NCI-H2196 (cell line): ENCODE results near the gene FRMD4A.

Source experiments
- DNase-seq: peaks from one replicate; lab custom pipeline; 2025; ENCODE audit not compliant: unreplicated experiment; lab: John Stamatoyannopoulos, UW

FRMD4A gene

DNA sequence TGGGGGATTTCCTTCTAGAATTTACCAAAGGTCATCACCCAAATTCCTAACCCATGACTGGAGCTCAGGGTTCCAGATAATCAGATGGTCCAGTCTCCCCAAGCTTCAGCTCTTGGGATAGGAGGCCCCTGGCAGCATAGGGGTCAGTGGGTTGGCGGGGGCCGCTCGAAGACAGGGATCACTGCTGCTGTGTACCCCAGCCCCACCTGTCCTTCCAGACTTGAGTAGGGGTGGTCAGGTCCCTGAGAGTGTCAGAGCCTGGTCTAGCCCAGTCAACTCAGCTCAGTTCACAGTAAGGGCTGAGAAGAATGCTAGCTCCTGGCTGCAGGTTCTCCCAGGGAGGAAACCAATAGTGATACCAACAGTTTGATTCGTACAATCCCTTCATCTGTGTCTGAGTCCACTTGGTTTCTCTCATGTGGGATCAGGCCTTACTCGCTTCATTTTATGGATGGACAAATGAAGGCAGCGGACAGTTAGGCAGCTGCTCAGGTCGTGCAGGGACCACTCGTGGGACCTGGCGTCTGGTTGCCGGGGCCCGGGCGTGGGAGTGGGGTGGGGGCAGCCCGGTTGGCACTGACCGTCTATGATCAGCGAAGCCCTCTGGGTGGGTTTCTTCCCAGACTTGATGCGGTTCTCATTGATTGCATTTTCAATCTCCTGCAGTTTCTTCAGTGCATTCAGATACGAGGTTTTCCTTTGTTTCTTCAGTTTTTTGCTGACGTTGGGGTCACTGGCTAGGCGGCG is 665.0 kb downstream of the FRMD4A start:
- no peak for DNase-seq

DNA sequence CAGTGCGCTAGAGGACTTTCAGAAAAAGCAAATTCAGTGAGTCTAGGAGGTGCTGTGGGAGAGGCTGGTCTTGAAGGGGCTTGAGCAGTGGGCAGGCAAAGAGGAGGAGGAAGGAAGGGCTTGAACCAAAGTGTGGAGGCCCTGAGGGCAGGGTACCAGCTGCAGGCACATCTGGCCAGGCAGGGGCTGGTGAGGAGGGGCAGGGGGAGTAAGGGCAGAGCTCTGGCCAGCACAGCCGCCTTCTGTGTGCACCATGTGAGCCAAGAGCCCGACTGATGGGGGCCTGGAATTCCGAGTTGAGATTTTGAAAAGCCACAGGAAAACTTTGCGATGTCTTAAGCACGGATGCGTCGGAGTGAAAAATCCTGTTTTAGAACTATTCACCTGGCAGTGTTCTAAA is 669.5 kb downstream of the FRMD4A start:
- no peak for DNase-seq

DNA sequence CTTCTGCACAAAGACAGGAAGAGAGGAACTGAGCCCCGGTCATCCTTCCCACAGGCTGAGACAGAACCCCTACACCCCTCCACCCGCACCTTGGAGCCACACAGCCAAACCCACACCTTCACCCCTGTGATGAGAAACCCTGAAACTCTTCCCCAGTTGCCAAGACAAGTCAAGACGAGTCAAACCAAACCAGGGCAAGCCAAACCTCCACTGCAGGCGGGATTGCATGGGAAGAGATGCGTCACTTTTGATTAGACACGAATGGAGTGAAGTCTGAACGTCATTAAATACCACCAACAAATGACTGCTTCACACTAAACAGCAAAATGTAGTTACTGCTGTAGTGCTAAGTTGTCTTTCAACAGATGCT is 670.2 kb downstream of the FRMD4A start:
- DNase-seq = no peak

DNA sequence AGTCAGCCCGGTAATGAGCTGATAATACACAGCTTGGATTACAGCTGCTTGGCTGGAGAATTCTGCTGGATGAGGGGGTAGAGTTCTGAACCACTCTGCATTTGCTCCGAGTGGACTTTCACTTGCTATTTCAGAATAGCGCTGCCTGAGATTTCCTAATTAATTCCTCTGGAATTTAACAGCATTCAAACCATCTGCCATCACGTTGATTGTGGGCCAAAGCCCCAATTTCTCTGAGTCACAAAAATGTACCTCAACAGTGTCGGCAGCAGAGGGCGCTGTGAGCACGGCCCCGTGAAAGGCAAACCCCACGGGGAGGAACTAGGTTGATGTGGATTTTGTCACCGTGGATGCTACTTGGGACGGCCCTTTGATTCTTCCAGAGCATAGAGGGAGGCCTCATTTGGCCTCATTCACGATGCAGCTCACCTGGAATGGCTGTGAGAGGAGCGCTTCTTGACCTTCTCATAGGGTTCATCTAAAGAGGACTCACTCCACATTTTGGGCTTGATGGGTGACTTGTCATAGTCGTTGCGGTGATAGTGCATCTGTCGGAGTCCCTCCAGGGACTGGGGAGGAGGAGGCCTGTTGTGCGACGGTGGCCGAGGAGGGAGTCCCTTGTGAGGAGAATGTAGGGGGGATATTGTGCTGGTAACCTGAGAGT is 670.7 kb downstream of the FRMD4A start:
- peak; percentile 1 for DNase-seq

DNA sequence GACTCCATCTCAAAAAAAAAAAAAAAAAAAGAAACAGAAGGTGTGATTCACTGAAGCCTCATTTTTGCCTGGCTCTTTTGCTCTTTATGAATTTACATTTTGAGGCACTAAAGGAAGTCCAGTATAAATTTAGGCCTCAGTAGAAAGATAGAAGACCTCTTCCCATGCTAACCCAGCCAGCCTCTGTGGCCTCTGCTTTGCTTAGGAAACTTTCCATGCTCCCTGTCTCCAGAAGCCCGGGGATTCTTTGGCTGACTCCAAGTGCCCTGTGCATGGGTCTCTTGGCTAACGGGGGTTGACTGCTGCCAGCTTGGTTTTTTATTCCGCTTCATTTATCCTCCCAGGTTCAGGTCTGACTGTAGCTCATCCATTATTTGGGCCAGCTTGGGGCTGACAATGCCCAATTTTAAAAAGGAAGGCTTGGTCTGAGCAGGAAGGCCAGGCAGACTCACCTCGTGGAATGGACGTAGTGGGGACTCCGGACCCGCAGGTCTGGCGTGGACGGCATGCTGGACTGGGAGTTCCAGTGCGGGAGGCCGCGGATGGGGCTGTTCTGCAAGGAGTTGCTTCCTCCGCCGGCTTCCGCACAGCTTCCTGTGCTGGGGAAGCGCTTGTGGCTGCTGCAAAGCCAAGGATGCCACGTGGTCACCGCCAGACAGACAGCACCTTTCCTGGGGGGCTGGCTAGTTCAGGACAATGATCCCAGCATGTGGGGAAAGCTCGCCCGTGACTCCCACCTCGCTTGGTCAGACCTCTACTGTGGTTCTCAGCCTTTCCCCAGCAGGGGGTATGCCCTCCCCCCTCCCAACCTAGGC is 671.6 kb downstream of the FRMD4A start:
- no peak for DNase-seq

DNA sequence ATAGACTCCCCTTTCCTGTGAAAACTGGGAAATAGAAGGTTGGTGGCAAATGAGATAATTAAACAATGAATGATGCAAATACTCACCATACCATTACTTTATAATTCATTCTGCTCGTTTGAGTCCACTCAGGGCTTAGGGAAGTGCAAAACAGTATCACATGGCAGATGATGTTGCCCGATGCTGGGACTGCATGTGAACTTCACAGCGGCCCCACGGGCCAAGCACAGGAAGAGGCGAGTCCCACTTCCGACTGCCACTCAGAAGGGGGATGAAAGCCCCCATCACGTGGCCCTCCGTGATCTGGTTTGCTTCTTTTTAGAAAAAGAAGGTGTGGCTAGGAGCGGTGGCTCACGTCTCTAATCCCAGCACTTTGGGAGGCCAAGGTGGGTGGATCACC is 672.5 kb downstream of the FRMD4A start:
- DNase-seq = no peak

DNA sequence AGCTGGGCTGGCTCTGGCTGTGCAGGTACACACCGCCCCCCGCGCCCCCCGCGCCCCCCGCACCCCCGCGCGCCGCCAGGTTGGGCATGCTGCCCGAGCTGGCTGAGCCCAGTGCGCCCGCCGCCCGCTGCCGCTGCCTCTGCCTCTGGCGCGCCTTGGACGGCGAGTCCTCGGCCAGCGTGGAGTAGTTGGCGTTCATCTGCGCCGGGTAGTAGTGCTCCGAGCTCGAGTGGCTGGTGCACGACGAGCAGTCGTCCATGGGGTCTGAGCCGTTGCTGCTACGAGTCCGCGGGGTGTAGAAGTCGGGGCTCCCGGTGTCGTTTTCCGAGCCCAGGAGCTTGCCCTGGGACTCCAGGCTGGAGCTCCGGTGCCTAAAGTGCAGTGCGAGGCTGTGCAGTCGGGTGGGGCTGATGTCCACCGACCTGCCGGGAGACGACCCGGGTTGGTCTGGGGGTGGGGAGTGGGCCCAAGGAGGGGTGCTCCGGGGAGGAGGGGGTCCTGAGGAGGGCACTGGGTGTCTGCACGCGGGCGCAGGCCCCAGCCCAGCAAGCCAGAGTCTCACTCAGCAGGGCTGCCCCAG is 673.5 kb downstream of the FRMD4A start:
- DNase-seq = no peak

DNA sequence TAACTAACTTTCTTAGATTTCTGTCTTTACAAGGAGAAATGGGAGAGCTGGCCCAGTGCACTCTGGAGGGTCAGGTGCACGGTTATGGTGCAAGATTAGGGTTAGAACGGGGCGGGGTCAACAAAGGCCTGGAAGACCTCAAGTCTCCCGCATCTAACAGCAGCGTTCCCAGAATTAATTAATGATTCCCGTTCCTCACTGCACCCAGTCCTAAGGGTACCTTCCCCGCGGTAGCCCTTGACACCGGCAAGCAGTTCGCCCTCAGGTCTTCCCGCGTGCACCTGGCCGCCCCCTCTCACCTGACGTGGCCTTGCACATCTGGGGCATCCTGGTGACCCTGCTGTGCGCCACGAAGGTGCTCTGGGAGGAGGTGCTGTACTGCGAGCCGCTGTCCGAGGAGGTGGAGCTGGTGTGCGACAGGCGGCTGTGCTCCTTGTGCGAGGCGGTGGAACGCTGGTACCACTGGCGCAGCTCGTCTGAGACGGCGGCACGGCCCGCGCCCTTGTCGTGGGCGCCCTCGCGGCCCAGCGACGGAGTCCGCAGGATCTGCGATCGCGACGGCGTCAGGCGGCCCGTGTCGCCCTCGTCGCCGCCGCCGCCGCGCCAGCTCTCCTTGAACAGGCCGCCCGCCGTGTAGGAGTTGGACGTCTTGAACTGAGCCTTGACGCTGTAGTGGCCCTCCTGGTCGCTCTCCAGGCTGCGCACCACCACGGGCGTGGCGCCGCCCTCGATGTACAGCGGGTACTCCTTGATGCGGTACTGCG is 674.2 kb downstream of the FRMD4A start:
- no peak for DNase-seq

DNA sequence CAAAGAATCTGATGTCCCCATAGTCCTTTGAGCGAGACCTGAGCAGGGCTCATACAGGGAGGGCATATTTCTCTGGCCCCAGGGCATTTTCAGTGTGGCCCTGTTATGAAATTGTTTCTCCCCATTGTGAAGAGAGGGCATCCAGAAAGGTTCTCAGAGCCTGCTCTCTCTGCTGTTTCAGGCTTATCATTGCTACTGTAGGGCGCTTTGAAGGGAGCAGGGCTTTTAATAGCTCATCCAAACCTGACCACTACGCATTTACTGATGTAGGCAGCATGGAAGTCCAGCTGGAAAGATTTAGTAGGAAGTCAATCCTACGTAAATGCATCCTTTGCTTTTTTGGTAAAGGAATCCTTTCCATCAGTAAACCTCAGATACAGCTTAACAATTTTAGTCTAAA is 675.9 kb downstream of the FRMD4A start:
- no peak for DNase-seq

DNA sequence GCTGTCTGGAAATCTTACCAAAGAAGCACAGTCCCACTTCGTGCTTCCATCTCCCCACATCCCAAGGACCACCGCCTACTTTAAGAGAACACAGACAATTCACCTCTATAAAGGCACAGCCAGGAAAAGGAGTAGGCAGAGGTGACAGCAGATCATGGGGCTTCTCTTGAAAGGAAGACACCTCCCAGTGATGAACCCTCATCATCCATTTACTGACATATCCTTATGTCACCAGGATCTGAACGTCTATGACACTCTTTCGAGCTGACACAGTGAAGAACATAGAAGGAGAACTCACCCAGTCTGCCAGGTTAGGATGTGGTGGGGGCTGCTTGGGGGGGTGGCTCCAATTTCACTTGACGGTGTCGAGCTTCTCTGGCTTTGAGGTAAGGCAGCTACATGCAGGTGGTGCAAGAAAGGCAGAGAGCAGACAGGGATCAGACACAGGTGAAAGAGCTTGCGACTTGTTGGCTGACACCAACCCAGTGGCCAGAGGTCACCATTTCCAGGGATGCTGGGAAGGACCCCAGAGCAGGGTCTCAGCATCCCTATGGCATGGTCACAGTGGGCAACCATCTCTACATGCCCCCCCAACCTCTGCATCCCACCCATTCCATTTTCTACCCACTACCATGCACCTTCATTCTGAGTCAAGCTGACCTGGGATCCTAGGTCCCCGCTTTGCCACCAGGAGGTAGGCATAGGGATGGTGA is 676.5 kb downstream of the FRMD4A start:
- DNase-seq = no peak

DNA sequence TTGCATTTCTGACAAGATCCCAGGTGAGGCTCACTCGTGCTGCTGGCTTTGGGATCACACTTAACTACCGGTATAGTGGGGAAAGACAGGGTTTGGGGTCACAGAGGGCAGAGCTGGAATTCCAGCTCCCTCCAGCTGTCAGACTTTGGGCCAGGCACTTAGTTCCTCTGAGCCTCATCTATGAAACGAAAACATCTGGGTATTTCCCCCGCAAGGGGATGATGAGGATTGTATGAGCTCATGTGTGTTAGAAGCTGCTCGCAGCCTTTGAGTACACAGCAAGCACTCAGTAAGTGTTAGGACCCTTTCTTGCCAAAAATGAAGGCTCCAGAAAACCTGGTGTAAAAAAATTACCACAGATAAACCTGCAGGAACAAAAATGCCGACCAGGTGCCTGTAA is 677.9 kb downstream of the FRMD4A start:
- no peak for DNase-seq

DNA sequence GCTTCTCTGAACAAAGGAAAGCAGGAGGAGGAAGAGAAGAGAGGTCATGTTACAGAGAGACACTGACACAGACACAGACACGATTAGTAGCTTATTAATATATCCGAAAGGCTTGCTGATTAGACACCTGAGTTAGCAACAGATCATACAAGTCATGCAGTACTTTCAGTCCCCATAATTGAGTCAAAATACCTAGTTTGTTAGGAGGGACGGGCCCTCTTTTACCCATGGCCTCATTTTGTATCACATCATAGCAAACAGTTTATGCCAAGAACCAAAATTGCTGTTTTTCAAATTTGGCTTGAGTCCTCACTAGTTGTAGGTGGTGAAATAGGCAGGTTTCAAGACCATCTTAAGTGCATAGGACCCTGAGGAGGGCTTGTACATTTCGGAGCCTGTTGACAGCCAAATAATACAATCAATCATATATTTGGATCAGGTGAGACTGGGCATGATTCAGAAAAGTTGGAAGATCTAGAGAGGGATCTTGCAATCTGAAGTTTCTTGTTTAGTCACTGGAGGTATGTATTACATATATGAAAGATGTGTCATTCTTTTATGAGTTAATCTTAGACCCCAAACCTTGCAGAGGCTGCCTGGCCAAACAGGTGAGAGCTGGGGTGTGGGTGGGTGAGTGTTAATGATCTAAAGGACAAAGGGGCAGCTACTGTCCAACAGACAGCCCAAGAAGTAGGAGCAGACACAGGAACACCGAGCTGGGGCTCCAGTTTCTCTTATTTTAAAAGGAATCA is 678.6 kb downstream of the FRMD4A start:
- no peak for DNase-seq

DNA sequence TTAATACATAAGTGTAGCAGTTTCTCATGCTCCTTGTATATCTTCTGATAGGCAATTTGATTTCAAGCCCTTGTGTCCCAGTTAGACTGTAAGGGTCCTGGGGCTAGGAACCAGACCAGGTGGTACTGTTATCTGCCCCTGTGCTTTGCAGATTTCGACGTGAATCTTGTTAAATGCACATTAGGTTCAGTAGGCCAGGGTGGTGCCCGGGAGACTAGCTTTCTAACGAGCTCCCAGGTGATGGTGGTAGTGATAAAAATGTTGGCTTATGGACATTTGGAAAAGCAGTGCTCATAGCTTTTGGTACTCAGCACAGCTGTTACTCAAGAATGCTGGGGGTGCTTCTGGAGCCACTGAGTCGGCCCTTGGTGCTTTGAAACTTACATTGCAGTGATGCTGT is 679.8 kb downstream of the FRMD4A start:
- DNase-seq = no peak

DNA sequence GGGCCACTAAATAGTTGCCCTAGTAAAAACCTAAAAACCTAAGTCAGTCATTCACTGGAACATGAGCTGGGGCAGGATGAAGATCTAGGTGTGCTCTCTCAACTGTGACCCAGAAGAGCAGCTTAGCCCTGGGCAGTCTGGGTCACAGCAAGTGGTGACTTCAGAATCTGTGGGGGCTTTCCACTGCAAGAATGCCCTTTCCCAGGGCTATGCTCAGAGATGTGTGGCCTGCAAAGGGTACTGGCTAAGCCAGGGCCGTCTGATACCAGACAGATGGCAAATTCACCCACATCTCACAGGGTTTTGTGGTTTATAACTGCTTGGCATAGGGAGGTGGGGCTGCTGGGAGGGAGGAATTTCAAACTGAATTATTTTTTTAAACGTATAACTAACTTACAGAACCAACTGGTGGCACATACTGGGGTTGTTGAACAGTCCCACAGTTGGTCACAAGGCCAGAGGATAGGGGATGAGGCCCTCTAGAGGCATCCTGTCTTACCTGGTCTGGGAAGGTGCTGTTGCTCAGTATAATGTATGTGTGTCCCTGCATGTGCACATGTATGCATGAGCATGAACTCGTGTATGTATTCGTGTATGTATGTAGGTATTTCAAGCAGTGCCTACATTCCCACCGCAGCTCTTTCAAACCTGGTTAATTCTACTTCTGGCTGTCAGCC is 680.7 kb downstream of the FRMD4A start:
- DNase-seq = no peak

DNA sequence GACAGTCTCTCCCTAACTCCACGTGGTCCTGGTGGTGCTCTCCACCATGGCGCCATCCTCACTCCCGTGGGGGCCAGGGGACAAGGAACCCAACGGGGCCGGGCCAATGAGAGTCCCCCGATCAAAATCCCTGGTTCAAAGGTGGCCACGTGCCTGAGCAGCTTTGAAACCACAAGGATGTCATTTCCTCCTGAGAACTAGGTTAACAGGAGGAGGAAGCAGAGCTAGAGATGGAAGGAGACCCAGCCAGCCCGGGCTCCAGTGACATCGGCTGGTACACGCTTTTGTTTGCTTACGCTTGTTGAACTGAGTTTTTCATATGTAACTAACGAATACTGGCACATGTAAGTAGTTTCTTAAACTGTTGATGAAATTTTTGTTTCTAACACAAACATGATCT is 682.3 kb downstream of the FRMD4A start:
- DNase-seq = no peak

DNA sequence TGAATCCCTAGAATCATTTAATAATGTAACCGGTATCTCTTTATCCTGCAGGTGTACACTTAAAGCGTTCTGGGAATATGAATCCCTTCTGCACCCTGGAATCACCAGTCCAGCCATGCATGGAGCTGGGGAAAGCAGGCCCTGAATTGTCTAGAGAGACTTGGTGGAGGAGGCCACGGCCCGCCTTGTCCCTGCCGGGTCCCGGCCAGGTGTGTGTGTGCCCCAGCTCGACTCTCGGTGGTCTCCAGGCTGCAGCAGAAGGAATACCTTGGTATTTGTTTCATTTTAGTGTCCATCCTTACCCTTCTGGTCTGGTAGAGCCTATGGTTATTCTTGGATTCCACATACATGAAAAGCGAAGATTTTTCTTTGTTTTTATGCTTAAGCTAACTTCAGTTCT is 685.9 kb downstream of the FRMD4A start:
- no peak for DNase-seq

DNA sequence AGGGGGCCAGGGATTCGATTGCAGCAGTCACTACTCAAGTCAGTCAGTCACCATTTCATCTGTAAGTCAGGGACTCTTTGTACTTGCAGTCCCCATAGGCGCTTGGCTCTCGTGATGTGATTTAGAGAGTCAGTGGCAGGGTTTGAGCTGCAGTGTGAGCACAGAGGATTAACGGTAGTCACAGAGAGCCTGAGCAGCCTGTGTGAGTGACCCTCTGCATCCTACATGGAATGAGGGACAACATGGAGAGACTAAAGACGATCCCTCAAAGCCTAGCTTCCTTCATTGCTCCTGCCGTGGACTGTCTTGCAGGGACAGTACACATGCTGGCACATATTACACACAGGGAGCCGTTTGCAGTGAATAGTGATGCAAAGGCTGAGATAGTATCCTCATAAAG is 687.7 kb downstream of the FRMD4A start:
- no peak for DNase-seq

DNA sequence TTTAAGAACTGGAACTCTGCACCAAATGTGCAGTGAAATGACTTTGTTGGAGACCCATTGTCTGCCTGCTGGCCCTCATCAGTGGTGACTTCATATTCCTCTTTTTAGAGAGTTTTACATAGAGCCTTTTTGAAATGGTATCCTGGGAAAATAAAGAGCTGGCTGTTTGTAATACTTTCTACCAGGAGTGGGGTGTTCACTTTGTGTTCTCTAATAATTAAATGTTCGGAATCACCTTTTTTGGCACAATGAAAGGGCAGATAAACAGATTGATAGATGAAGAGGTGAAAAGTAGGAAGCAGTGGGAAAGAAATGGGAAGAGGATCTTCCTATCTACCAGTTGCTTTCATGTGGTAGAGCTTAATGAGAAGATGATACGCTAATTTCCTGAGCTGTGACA is 688.4 kb downstream of the FRMD4A start:
- no peak for DNase-seq

DNA sequence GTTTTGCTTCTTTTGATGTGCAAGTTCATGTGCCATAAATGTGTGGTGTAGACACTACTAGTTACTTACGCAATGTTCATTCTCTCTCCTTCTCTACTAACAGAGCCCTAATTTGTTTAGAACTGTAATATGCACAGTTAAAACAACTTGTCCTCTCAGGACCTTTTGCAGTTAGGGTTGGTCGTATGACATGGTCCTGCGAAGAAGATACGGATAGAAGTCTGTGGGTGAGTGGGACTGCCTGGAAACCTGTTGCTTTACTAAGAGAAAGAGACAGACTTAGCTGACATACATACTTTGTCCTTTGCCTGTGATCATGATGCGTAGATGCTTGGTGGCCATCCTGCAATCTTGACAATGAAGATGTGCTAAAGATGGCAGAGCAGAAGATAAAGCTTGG is 692.8 kb downstream of the FRMD4A start:
- no peak for DNase-seq
